22Rv1 (cell line): ENCODE data around the gene ULK2.

Experiments used
- H3K27ac ChIP-seq: fragments of 450-650 bp; 2 replicates; pipeline ENCODE4 v1.5.1; 2017
- ZFX ChIP-seq: fragments of 450-650 bp; IDR thresholded peaks from 2 replicates; pipeline ENCODE4 v1.6.1; 2017; ENCODE audit warnings: antibody characterized with exemption, borderline replicate concordance
- TF ChIP-seq, protein P1 (sequence below): fragments of 450-650 bp; IDR thresholded peaks from 2 replicates; pipeline ENCODE4 v1.5.1; 2017; ENCODE audit warnings: mild to moderate bottlenecking

Gene ULK2

DNA sequence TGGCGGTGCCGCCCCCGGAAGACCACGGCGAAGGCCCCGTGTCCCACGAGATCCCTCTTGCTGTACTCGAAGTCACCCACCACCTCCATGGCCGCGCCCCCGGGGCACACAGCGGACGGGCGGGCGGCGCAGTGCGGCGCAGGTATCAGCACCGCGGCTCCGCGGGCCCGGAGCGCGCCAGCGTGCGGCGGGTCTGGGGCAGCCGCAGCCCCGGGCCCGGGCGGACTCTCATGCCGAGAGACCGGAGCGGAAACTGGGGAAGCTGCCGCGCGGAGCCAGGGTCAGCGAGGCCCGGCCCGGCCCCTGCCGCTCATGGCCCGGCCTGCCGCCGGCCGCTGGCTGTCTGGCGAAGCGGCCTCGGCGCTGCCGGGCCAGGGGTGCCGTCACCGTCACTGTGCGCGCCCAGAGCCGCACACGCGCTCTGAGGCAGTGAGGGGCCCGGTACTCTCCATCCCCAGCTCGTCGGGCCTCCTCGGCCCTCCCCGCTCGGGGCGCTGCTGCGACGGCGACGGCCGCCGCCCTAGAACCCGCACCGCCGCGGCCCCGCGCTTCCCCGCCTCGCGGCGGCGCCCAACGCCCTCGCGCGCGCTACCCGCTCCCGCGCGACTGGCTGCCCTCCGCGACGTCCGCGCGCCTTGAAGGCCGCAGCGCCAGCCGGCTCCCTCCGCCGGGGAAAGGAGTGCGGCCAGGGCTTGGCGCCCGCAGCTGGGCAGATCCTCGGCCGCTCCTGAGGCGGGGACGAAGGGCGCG, at the start of gene ULK2:
Gene ULK2, minus strand, starts transcription at position 608 of the 750 bp plus-strand sequence. Its CDS starts 519 bp downstream, at position 89.
- no peak for TF ChIP-seq ZFX
- TF ChIP-seq, protein P1, sequence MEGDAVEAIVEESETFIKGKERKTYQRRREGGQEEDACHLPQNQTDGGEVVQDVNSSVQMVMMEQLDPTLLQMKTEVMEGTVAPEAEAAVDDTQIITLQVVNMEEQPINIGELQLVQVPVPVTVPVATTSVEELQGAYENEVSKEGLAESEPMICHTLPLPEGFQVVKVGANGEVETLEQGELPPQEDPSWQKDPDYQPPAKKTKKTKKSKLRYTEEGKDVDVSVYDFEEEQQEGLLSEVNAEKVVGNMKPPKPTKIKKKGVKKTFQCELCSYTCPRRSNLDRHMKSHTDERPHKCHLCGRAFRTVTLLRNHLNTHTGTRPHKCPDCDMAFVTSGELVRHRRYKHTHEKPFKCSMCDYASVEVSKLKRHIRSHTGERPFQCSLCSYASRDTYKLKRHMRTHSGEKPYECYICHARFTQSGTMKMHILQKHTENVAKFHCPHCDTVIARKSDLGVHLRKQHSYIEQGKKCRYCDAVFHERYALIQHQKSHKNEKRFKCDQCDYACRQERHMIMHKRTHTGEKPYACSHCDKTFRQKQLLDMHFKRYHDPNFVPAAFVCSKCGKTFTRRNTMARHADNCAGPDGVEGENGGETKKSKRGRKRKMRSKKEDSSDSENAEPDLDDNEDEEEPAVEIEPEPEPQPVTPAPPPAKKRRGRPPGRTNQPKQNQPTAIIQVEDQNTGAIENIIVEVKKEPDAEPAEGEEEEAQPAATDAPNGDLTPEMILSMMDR, result peak; percentile 41
- peak within 1 kb of the TSS; percentile 76 for H3K27ac ChIP-seq

DNA sequence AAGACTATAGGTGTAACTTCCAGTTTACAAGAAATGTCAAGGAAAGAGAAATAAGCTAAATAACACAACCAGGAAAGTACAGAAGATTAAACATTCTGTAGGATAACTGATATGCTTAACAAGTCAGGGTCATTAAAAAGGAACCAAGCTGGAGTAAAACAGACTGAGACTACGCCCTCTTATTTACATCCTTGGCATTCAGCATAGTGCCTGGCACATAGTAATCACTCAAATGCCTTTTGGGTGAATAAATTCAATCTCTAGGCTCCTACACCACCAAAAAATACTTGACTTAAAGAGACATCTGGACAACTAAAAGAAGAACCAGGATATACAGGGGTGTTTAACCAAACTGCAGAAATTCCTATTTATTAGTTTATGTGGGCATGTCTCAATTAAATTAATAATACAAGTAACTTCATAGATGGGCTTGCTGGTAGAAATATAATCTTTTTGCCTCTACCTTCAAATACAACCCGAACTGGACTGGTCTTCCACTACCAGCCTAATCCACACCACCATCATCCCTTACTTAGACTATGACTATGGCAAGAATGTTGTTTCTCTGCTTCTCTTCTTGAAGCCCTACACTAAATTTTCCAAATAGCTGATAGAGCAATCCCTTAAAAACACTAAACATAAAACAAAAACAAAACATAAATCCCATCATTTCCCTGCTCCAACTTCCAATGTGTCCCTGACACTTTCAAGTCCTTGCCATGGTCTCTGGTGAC, 47.7 kb upstream of the ULK2 start:
- H3K27ac ChIP-seq, result no peak overlapping the region
- TF ChIP-seq, protein P1, result no peak
- TF ChIP-seq ZFX, result no peak

DNA sequence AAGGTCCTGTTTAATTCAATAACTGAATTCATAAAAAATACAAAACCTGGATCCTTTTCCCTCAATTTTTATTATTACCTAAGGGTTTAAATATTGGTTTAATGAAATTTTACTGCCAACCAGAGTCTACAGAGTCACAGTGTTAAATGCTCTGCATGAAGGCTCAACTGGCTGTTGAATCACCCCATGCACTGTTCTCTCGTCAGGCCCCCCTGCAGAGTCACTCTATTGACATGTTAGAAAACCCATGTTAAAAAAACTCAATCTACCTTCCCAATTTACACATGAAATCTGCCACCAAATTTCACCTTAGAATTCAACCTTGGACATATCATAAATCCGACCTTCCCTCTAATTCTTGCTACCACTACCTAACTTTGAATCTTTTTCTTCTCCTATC, 43.3 kb upstream of the ULK2 start:
- no peak overlapping the region for H3K27ac ChIP-seq
- TF ChIP-seq, protein P1, result no peak
- no peak for TF ChIP-seq ZFX

DNA sequence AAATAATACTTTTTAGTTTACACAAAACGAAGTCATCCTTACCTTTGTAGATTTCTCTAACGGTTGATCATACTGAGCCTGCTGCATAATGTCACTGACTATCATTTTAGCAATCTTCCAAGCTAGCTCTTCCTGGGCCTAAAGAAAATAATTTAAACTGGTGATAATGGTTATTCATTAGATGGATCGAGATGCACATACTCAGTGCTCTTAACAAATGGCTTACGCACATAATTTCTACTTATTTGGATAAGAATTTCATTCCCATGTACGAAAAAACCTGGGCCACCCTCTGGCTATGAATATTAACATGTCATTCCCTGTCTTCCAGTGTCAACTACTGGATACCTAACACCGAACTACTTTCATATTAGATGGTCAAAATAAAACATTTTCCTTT, 41.4 kb upstream of the ULK2 start:
- no peak overlapping the region for H3K27ac ChIP-seq
- TF ChIP-seq, protein P1, result no peak
- no peak for TF ChIP-seq ZFX

DNA sequence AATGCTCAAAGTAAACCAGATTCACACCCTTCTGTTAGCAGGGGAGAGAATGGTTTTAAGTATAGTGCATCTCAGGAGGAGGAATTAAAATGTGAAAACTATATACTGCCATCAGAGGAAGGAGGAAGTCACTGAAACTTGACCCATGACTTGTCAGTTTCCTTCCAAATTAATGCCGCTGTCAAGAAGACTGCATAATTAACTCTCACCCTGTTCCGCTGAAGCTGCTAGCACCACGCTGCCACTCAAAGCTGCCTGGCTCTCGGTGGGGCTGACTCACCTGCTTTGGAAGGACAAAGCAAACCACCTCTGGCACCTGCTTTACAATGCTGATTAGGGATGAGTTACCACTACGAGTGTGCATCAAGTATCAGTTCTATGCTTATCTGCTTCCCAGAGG, 37.8 kb upstream of the ULK2 start:
- TF ChIP-seq, protein P1, result no peak
- no peak for TF ChIP-seq ZFX
- H3K27ac ChIP-seq, result no peak overlapping the region

DNA sequence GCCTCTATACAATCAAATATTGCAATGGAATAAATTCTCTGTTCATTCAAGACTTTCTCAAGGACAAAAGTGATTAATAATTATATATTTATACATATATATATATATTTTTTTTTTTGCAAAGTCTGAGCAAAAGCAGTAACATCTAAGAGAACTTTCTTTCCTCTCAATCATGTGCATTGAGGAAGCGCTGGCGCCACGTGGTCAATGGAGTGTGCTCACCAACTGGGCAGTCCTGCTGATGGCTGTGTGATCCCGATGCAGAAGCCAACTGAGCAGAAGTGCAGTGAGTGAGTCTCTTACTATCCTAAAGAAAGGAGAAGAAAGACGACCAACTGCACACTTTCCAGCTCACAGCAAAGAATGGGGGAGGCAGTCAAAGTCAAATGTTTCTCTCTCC, 37.2 kb upstream of the ULK2 start:
- H3K27ac ChIP-seq, result no peak overlapping the region
- no peak for TF ChIP-seq ZFX

DNA sequence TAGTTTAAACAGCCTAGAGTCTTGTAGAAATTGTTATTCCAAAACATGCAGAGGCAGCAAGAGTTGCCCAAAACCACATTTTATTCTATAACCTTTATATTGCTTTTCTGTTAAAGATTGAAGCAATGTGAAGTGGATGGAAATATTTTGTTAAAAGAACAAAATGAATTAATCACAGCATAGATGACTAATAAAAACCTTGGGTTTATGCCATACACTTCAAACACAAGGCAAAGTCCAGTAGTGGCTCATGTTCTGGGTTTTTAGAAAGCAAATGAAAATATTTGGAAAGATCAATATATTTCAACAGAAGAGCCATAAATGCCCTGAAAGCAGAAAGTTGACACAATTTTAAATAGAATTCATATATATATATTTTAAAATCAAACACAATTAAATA, 36.7 kb upstream of the ULK2 start:
- TF ChIP-seq, protein P1, result no peak
- TF ChIP-seq ZFX, result no peak
- H3K27ac ChIP-seq, result no peak overlapping the region
